MM.1S (cell line): Measurements from ENCODE around the gene RNF114.

Experiments
- CTCF ChIP-seq: fragments of 300-600 bp; sonication (generic); IDR thresholded peaks from 2 replicates; pipeline ENCODE4 v1.5.1; 2016; ENCODE audit warnings: antibody characterized with exemption, low read length, mixed read lengths
- EZH2 ChIP-seq: fragments of 300-600 bp; sonication (generic); optimal IDR thresholded peaks from 2 replicates; pipeline ENCODE3; 2017; ENCODE audit warnings: low read depth, mild to moderate bottlenecking, antibody characterized with exemption, low read length, mixed read lengths
- EZH2phosphoT487 ChIP-seq: fragments of 300-600 bp; sonication (generic); IDR thresholded peaks from 2 replicates; pipeline ENCODE4 v1.6.1; 2018; ENCODE audit warnings: antibody characterized with exemption, low read length

GRCh38 chr20:50003253-50003656 lies 67.1 kb downstream of the RNF114 start:
- TF ChIP-seq CTCF: no peak
- no peak for TF ChIP-seq EZH2phosphoT487
- no peak for TF ChIP-seq EZH2
